HFFc6 (cell line): ENCODE data around the gene SETDB1. TPM values are rescaled to one million over a fixed set of nuclear protein-coding genes. Genes with fewer than 3 reads are reported as not detected.

Experiments used
- DNase-seq: peaks from one replicate; pipeline ENCODE4 v3.0.0-alpha.2; 2018
- H3K27ac Mint-ChIP-seq: 2 replicates; pipeline ENCODE4 v1.8.0; 2020; ENCODE audit warnings: mild to moderate bottlenecking, mixed read lengths
- H3K27me3 Mint-ChIP-seq: 2 replicates; pipeline ENCODE4 v1.8.0; 2021; ENCODE audit warnings: mild to moderate bottlenecking, moderate library complexity, mixed read lengths; ENCODE audit not compliant: insufficient read depth
- H3K36me3 Mint-ChIP-seq: 2 replicates; pipeline ENCODE4 v1.8.0; 2021; ENCODE audit warnings: low read depth, mixed read lengths
- H3K4me1 Mint-ChIP-seq: 2 replicates; pipeline ENCODE4 v1.8.0; 2020; ENCODE audit warnings: low read depth, mixed read lengths
- H3K4me3 Mint-ChIP-seq: 2 replicates; pipeline ENCODE4 v1.8.0; 2020; ENCODE audit warnings: mild to moderate bottlenecking, moderate library complexity, mixed read lengths
- H3K9me3 Mint-ChIP-seq: 2 replicates; pipeline ENCODE4 v1.8.0; 2020; ENCODE audit warnings: mild to moderate bottlenecking, mixed read lengths
- CTCF ChIP-seq: fragments of 200-600 bp; sonication (generic); IDR thresholded peaks from 2 replicates; pipeline ENCODE4 v1.5.0; 2021; ENCODE audit warnings: antibody characterized with exemption, mild to moderate bottlenecking
- total RNA-seq, 6 experiments: library from RNA; stranded (reverse); fragmentation: NEBNext Ultra II Directional; extraction: Animal tissue kit (Norgen Biotek cat#: 25700); gene quantifications; 2 replicates in 1 of 6; 3 replicates in 5 of 6; pipeline ENCODE4 v1.2.3, GENCODE V29; 2021

The SETDB1 gene
- total RNA-seq, 6 experiments from 2014 or later = 21.0 to 25.7 (median 23.4) TPM

- Mint-ChIP-seq H3K4me1 (no peaks in the 10 kb centered on the region), H3K27me3 (peaks cover 3% of the 10 kb centered on the region), H3K27ac (no peak overlapping the region), H3K36me3 (peaks cover 49% of the 10 kb centered on the region), H3K4me3 (no peak overlapping the region), H3K9me3 (no peaks in the 10 kb centered on the region)
- DNase-seq = no peak
- TF ChIP-seq CTCF = no peak
Observed at GRCh38 chr1:150961756-150962155, 35.6 kb downstream of the SETDB1 start.

- DNase-seq = no peak
- Mint-ChIP-seq H3K27ac (no peak overlapping the region), H3K4me3 (no peak overlapping the region), H3K36me3 (peaks cover 59% of the 10 kb centered on the region), H3K4me1 (no peaks in the 10 kb centered on the region), H3K9me3 (no peaks in the 10 kb centered on the region), H3K27me3 (peaks cover 3% of the 10 kb centered on the region)
- TF ChIP-seq CTCF = no peak
Observed at GRCh38 chr1:150963321-150964163, 37.4 kb downstream of the SETDB1 start.

- H3K27me3 Mint-ChIP-seq = peaks cover 3% of the 10 kb centered on the region
- no peak overlapping the region for H3K4me3 Mint-ChIP-seq
- no peak for TF ChIP-seq CTCF
- DNase-seq = no peak
- H3K9me3 Mint-ChIP-seq = no peaks in the 10 kb centered on the region
- no peaks in the 10 kb centered on the region for H3K4me1 Mint-ChIP-seq
- H3K36me3 Mint-ChIP-seq = peaks cover 62% of the 10 kb centered on the region
- H3K27ac Mint-ChIP-seq = no peak overlapping the region
Observed at GRCh38 chr1:150964164-150964489, 38.0 kb downstream of the SETDB1 start.

- peaks cover 5% of the 10 kb centered on the region for H3K4me1 Mint-ChIP-seq
- no peak for DNase-seq
- peaks cover 3% of the 10 kb centered on the region for H3K27me3 Mint-ChIP-seq
- peaks cover 51% of the 10 kb centered on the region for H3K36me3 Mint-ChIP-seq
- no peak overlapping the region for H3K4me3 Mint-ChIP-seq
- H3K9me3 Mint-ChIP-seq = no peaks in the 10 kb centered on the region
- TF ChIP-seq CTCF = no peak
- no peak overlapping the region for H3K27ac Mint-ChIP-seq
Observed at GRCh38 chr1:150965605-150966004, 39.4 kb downstream of the SETDB1 start.

GRCh38 chr1:150966011-150966410 lies 39.8 kb downstream of the SETDB1 start:
- no peak for DNase-seq
- TF ChIP-seq CTCF = no peak
- H3K4me1 Mint-ChIP-seq = peaks cover 9% of the 10 kb centered on the region
- peaks cover 5% of the 10 kb centered on the region for H3K27me3 Mint-ChIP-seq
- H3K4me3 Mint-ChIP-seq = no peak overlapping the region
- H3K9me3 Mint-ChIP-seq = no peaks in the 10 kb centered on the region
- peaks cover 49% of the 10 kb centered on the region for H3K36me3 Mint-ChIP-seq
- H3K27ac Mint-ChIP-seq = no peak overlapping the region
